IMR-90 (cell line): ENCODE measurements around the gene CACNA2D1. TPM values are rescaled to one million over a fixed set of nuclear protein-coding genes. Genes with fewer than 3 reads are reported as not detected.

Experiments
- ATAC-seq: fragments of 200-7000 bp; cut with Tn5 transposase; 2 replicates; pipeline ENCODE4 v1.9.1; 2020; ENCODE audit warnings: low read depth, mild to moderate bottlenecking, moderate library complexity
- BruUV-seq: library from RNA; stranded (reverse); fragments of 400-500 nt; replicated peaks from 2 replicates; lab custom pipeline; 2021; lab: Mats Ljungman, UMichigan
- CTCF ChIA-PET: fragments of 300-600 bp; formaldehyde crosslinking; extraction: SDS; loops from one replicate; lab custom pipeline; 2021; ENCODE audit warnings: antibody characterized with exemption; lab: Yijun Ruan, JAX
- POLR2A ChIA-PET: fragments of 300-600 bp; sonication (Branson Sonifier 250); formaldehyde crosslinking; loops from one replicate; lab custom pipeline; 2022; ENCODE audit warnings: antibody characterized with exemption; ENCODE audit not compliant: unreplicated experiment; lab: Charles Lee
- DNase-seq: peaks from one replicate; pipeline ENCODE4 v3.0.0; 2013
- H2AFZ ChIP-seq: replicated peaks from 2 replicates; pipeline ENCODE3; 2013; ENCODE audit warnings: low read length, mild to moderate bottlenecking; ENCODE audit not compliant: poor library complexity
- H2AK5ac ChIP-seq: 2 replicates; pipeline ENCODE4 v1.6.1; 2013; ENCODE audit warnings: low read depth, low read length, inconsistent platforms
- H2AK9ac ChIP-seq: replicated peaks from 2 replicates; pipeline ENCODE3; 2013; ENCODE audit warnings: mild to moderate bottlenecking, low read depth, low read length, moderate library complexity; ENCODE audit not compliant: poor library complexity
- H2BK120ac ChIP-seq: 2 replicates; pipeline ENCODE4 v1.6.1; 2013; ENCODE audit warnings: low read depth, low read length, inconsistent platforms
- H2BK15ac ChIP-seq: 3 replicates; pipeline ENCODE4 v1.6.1; 2013; ENCODE audit warnings: low read depth, low read length, inconsistent platforms
- H2BK20ac ChIP-seq: 2 replicates; pipeline ENCODE4 v1.6.1; 2013; ENCODE audit warnings: low read depth, mild to moderate bottlenecking, inconsistent platforms, low read length, moderate library complexity
- H2BK5ac ChIP-seq: 2 replicates; pipeline ENCODE4 v1.6.1; 2013; ENCODE audit warnings: mild to moderate bottlenecking, low read depth, low read length, inconsistent platforms; ENCODE audit not compliant: poor library complexity, severe bottlenecking
- H3K14ac ChIP-seq: replicated peaks from 2 replicates; pipeline ENCODE4 v1.6.1; 2013; ENCODE audit warnings: low read depth, low read length, inconsistent platforms
- H3K18ac ChIP-seq: 2 replicates; pipeline ENCODE4 v1.6.1; 2013; ENCODE audit warnings: low read depth, low read length, control low read depth
- H3K23ac ChIP-seq: 2 replicates; pipeline ENCODE4 v1.6.1; 2013; ENCODE audit warnings: low read depth, low read length, inconsistent platforms
- H3K27ac ChIP-seq: 2 replicates; pipeline ENCODE4 v1.5.1; 2013; ENCODE audit warnings: mild to moderate bottlenecking, control low read depth, low read length; ENCODE audit not compliant: insufficient read depth
- H3K27me3 ChIP-seq: 2 replicates; pipeline ENCODE4 v1.6.1; 2013; ENCODE audit warnings: low read length; ENCODE audit not compliant: control insufficient read depth, insufficient read depth
- H3K36me3 ChIP-seq: 2 replicates; pipeline ENCODE4 v1.6.1; 2013; ENCODE audit warnings: low read length, mixed read lengths; ENCODE audit not compliant: control insufficient read depth, insufficient read depth
- H3K4ac ChIP-seq: 2 replicates; pipeline ENCODE4 v1.6.1; 2013; ENCODE audit warnings: low read depth, low read length, inconsistent platforms
- H3K4me1 ChIP-seq: 2 replicates; pipeline ENCODE4 v1.6.1; 2013; ENCODE audit warnings: low read length, mixed read lengths; ENCODE audit not compliant: control insufficient read depth, insufficient read depth
- H3K4me2 ChIP-seq: 2 replicates; pipeline ENCODE4 v1.6.1; 2013; ENCODE audit warnings: low read depth, mild to moderate bottlenecking, control low read depth, low read length, moderate library complexity
- H3K4me3 ChIP-seq: 2 replicates; pipeline ENCODE4 v1.5.1; 2013; ENCODE audit warnings: low read depth, mild to moderate bottlenecking, control low read depth, low read length, moderate library complexity; ENCODE audit not compliant: insufficient read depth
- H3K56ac ChIP-seq: 2 replicates; pipeline ENCODE4 v1.6.1; 2013; ENCODE audit warnings: low read length, inconsistent platforms; ENCODE audit not compliant: insufficient read depth; ENCODE audit errors: extremely low read depth
- H3K79me1 ChIP-seq, 2 experiments: 2 replicates each; pipeline ENCODE4 v1.6.1; 2013; ENCODE audit warnings: low read length in 2 of 2, inconsistent platforms in 1 of 2, low read depth in 1 of 2
- H3K9ac ChIP-seq: 2 replicates; pipeline ENCODE4 v1.6.1; 2013; ENCODE audit warnings: low read depth, low read length, control low read depth
- H3K9me1 ChIP-seq: 2 replicates; pipeline ENCODE4 v1.6.1; 2013; ENCODE audit warnings: low read length, inconsistent platforms; ENCODE audit not compliant: insufficient read depth
- H3K9me3 ChIP-seq: 2 replicates; pipeline ENCODE4 v1.6.1; 2013; ENCODE audit warnings: low read length; ENCODE audit not compliant: control insufficient read depth, insufficient read depth
- H4K20me1 ChIP-seq: 2 replicates; pipeline ENCODE4 v1.6.1; 2013; ENCODE audit warnings: low read length, inconsistent platforms; ENCODE audit not compliant: insufficient read depth
- H4K5ac ChIP-seq: 2 replicates; pipeline ENCODE4 v1.6.1; 2013; ENCODE audit warnings: mild to moderate bottlenecking, low read depth, low read length, control low read depth
- H4K8ac ChIP-seq, 2 experiments: 2 replicates each; pipeline ENCODE4 v1.6.1; 2013; ENCODE audit warnings: low read depth in 2 of 2, low read length in 2 of 2, control low read depth in 1 of 2, inconsistent platforms in 1 of 2
- H4K91ac ChIP-seq: 2 replicates; pipeline ENCODE4 v1.6.1; 2013; ENCODE audit warnings: low read depth, low read length, inconsistent platforms; ENCODE audit not compliant: insufficient read depth
- BHLHE40 ChIP-seq: fragments of 150-350 bp; IDR thresholded peaks from 2 replicates; pipeline ENCODE4 v1.6.1; 2016; ENCODE audit warnings: mild to moderate bottlenecking, low read depth, low read length
- CEBPB ChIP-seq: IDR thresholded peaks from 2 replicates; pipeline ENCODE4 v1.6.1; 2012; ENCODE audit warnings: low read depth, low read length, improper control_type of control experiment
- FOS ChIP-seq: fragments of 150-350 bp; IDR thresholded peaks from 2 replicates; pipeline ENCODE4 v1.6.1; 2016; ENCODE audit warnings: low read depth, low read length
- MAFK ChIP-seq: IDR thresholded peaks from 2 replicates; pipeline ENCODE4 v1.6.1; 2012; ENCODE audit warnings: low read depth, low read length, improper control_type of control experiment
- MXI1 ChIP-seq: IDR thresholded peaks from 2 replicates; pipeline ENCODE4 v1.6.1; 2012; ENCODE audit warnings: low read depth, mild to moderate bottlenecking, low read length, moderate library complexity, borderline replicate concordance
- NFE2L2 ChIP-seq: fragments of 150-350 bp; IDR thresholded peaks from 2 replicates; pipeline ENCODE4 v1.6.1; 2016; ENCODE audit warnings: low read depth, mild to moderate bottlenecking, low read length
- POLR2A ChIP-seq: IDR thresholded peaks from 2 replicates; pipeline ENCODE4 v1.6.1; 2012; ENCODE audit warnings: mild to moderate bottlenecking, low read depth, low read length
- RAD21 ChIP-seq: IDR thresholded peaks from 2 replicates; pipeline ENCODE4 v1.6.1; 2012; ENCODE audit warnings: low read length, improper control_type of control experiment
- RCOR1 ChIP-seq: IDR thresholded peaks from 2 replicates; pipeline ENCODE4 v1.6.1; 2012; ENCODE audit warnings: mild to moderate bottlenecking, low read length, improper control_type of control experiment; ENCODE audit not compliant: insufficient replicate concordance
- RFX5 ChIP-seq: IDR thresholded peaks from 2 replicates; pipeline ENCODE4 v1.8.0; 2012; ENCODE audit warnings: low read depth, mild to moderate bottlenecking, low read length, moderate library complexity
- SMC3 ChIP-seq: fragments of 150-350 bp; IDR thresholded peaks from 2 replicates; pipeline ENCODE4 v1.6.1; 2016; ENCODE audit warnings: low read depth, mild to moderate bottlenecking, antibody characterized with exemption, low read length, moderate library complexity
- WGBS, 2 experiments: methylation state at CpG; one replicate each; pipeline versions ENCODE4 v1.1.5 to v1.1.7; 2013; ENCODE audit warnings: missing lambda C conversion rate in 2 of 2; ENCODE audit not compliant: insufficient read length in 1 of 2; ENCODE audit errors: extremely low coverage in 2 of 2; 5-methylcytosine and 5-hydroxymethylcytosine counted together
- dilution Hi-C: fragments of 300-500 bp; cut with HindIII; formaldehyde crosslinking; loops from one replicate; pipeline ENCODE4 v1.14.3; 2018; ENCODE audit warnings: low sequenced_read_pairs; ENCODE audit not compliant: unreplicated experiment
- in situ Hi-C: fragments of 300-500 bp; cut with MboI; formaldehyde crosslinking; loops from 3 replicates; pipeline ENCODE4 v1.14.3; 2019; ENCODE audit warnings: low sequenced_read_pairs, inconsistent platforms, mixed read lengths
- intact Hi-C: fragments of 100-400 bp; cut with micrococcal nuclease; formaldehyde crosslinking; loops from 2 replicates; pipeline ENCODE4 v1.10.0; 2022
- polyA plus RNA-seq, 3 experiments: library from polyadenylated mRNA; depleted of rRNA; stranded (reverse); fragments of >200 nt; gene quantifications; 2 replicates each; pipeline ENCODE4 v1.2.3, GENCODE V29; 2012; ENCODE audit warnings: low replicate concordance in 1 of 3
- total RNA-seq: library from RNA; depleted of rRNA; stranded (reverse); fragments of >200 nt; gene quantifications from 2 replicates; pipeline ENCODE4 v1.2.3, GENCODE V29; 2012
- TF ChIP-seq, protein P1 (sequence below): conservative IDR thresholded peaks from 2 replicates; pipeline ENCODE4 v1.5.1; 2012; ENCODE audit warnings: mild to moderate bottlenecking, low read depth, low read length, improper control_type of control experiment
- TF ChIP-seq, protein P2 (sequence below): fragments of 150-350 bp; IDR thresholded peaks from 2 replicates; pipeline ENCODE4 v1.6.1; 2017; ENCODE audit warnings: mild to moderate bottlenecking, antibody characterized with exemption, low read length, low read depth
- TF ChIP-seq, protein P3 (sequence below): fragments of 150-350 bp; IDR thresholded peaks from 2 replicates; pipeline ENCODE4 v1.6.1; 2016; ENCODE audit warnings: low read depth, mild to moderate bottlenecking, low read length, moderate library complexity, borderline replicate concordance

Gene CACNA2D1
- total and polyA plus RNA-seq, 2 of the 4 experiments (the other 2 are of a cell fraction), result 5.8 to 21.9 TPM

DNA sequence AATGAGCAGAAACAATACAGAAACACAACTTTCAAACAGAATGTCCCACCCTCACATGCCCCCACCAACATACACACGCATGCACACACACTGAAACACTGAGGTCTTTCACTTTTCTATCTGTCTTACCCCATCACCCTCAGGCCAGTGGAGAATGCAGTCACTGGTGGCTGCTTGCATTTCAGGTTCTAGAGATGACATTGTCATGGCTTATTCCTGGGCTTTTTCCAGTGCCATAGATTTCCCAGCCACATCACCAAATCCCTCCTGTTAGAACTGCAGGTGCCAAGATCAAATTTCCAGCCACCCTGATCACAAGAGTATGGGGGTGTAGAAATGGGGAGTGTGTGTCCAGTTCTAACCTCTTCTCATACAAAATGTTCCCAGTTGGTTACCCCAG, 68.4 kb downstream of the CACNA2D1 start:
- Histone ChIP-seq H3K27me3 (no peaks in the 10 kb centered on the region), H2AFZ (no peak overlapping the region), H4K20me1 (no peaks in the 10 kb centered on the region), H3K9ac (no peak overlapping the region), H2AK9ac (no peak overlapping the region), H3K79me1 (peaks cover 0 to 9% of the 10 kb centered on the region in 2 experiments; a peak in 3 of 4 replicates), H4K5ac (no peak overlapping the region), H3K23ac (no peak overlapping the region), H3K14ac (no peak overlapping the region), H2BK5ac (no peak overlapping the region), H3K9me1 (no peaks in the 10 kb centered on the region), H3K18ac (no peak overlapping the region), H3K4ac (no peak overlapping the region), H3K4me1 (no peaks in the 10 kb centered on the region), H4K8ac (no peak overlapping the region), H4K91ac (no peak overlapping the region), H3K27ac (no peak overlapping the region), H3K4me3 (no peak overlapping the region), H3K4me2 (no peak overlapping the region), H3K36me3 (no peaks in the 10 kb centered on the region; the same call in 1 of the 2 replicates), H2BK120ac (no peak overlapping the region), H2AK5ac (no peak overlapping the region), H2BK20ac (no peak overlapping the region), H3K9me3 (no peaks in the 10 kb centered on the region), H3K56ac (no peak overlapping the region), H2BK15ac (no peak overlapping the region)
- no peak for TF ChIP-seq RCOR1
- TF ChIP-seq MAFK, result no peak
- TF ChIP-seq, protein P1, sequence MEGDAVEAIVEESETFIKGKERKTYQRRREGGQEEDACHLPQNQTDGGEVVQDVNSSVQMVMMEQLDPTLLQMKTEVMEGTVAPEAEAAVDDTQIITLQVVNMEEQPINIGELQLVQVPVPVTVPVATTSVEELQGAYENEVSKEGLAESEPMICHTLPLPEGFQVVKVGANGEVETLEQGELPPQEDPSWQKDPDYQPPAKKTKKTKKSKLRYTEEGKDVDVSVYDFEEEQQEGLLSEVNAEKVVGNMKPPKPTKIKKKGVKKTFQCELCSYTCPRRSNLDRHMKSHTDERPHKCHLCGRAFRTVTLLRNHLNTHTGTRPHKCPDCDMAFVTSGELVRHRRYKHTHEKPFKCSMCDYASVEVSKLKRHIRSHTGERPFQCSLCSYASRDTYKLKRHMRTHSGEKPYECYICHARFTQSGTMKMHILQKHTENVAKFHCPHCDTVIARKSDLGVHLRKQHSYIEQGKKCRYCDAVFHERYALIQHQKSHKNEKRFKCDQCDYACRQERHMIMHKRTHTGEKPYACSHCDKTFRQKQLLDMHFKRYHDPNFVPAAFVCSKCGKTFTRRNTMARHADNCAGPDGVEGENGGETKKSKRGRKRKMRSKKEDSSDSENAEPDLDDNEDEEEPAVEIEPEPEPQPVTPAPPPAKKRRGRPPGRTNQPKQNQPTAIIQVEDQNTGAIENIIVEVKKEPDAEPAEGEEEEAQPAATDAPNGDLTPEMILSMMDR, result no peak
- TF ChIP-seq, protein P2, sequence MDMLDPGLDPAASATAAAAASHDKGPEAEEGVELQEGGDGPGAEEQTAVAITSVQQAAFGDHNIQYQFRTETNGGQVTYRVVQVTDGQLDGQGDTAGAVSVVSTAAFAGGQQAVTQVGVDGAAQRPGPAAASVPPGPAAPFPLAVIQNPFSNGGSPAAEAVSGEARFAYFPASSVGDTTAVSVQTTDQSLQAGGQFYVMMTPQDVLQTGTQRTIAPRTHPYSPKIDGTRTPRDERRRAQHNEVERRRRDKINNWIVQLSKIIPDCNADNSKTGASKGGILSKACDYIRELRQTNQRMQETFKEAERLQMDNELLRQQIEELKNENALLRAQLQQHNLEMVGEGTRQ, result no peak
- TF ChIP-seq RAD21, result no peak
- TF ChIP-seq MXI1, result no peak
- TF ChIP-seq NFE2L2, result no peak
- no peak for TF ChIP-seq FOS
- TF ChIP-seq CEBPB, result no peak
- no peak for TF ChIP-seq RFX5
- no peak for TF ChIP-seq BHLHE40
- TF ChIP-seq, protein P3, sequence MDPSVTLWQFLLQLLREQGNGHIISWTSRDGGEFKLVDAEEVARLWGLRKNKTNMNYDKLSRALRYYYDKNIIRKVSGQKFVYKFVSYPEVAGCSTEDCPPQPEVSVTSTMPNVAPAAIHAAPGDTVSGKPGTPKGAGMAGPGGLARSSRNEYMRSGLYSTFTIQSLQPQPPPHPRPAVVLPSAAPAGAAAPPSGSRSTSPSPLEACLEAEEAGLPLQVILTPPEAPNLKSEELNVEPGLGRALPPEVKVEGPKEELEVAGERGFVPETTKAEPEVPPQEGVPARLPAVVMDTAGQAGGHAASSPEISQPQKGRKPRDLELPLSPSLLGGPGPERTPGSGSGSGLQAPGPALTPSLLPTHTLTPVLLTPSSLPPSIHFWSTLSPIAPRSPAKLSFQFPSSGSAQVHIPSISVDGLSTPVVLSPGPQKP, result no peak
- no peak for TF ChIP-seq SMC3
- TF ChIP-seq POLR2A, result no peak
- no peak for DNase-seq
- ATAC-seq, result no peak
- dilution Hi-C loops, result no loop called here
- no TSS peak for BruUV-seq
- in situ Hi-C loops, result no loop called here
- ChIA-PET POLR2A (no interaction called here), CTCF (interaction anchor here (0.6 kb wide), 1 partner anchor 55 kb away, joined by 9 read pairs; no protein-coding TSS in a partner anchor)
- intact Hi-C loops, result no loop called here
- WGBS, 2 experiments, result no CpG with 5 or more reads among the region's 1 CpG
